ENCODE measurements around the gene NUDT14.
A peak's percentile ranks its signal among the peaks of the same experiment; 100 is the strongest.

The NUDT14 gene

DNA sequence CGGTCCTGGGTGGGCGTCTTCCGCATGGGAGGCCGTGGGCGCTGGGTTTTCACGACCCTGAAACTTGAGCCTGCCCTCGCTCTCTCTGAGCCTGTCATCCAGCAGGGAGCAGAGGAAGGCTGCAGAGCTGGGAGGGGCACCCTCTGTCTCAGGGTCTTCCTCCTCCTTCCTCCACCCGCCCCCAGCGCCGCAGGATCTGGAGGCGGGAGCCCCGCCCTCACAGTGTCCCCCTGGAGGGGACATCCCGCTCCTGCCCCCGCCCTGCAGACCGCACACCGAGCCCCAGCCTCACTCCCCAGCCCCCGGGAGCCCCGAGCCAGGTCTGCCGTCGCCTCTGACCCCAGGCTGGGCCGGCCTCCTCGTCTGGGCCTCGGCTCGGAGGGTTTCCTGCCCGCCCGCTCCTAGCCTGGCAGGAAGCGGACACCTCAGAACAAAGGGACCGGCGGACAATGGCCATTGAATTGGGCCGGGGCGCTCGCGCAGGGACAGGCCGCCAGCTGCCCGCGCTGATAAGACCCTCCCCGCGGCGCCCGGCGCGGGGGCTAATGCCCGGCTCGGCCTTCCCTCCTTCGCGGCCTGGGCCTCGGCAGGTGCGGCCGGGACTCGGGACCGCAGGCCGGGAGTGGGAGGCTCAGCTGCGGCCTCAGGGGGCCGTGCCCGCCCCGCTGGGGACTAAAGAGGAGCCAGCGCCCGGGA, 15.3 kb upstream of the NUDT14 start:
- no peak for DNase-seq

DNA sequence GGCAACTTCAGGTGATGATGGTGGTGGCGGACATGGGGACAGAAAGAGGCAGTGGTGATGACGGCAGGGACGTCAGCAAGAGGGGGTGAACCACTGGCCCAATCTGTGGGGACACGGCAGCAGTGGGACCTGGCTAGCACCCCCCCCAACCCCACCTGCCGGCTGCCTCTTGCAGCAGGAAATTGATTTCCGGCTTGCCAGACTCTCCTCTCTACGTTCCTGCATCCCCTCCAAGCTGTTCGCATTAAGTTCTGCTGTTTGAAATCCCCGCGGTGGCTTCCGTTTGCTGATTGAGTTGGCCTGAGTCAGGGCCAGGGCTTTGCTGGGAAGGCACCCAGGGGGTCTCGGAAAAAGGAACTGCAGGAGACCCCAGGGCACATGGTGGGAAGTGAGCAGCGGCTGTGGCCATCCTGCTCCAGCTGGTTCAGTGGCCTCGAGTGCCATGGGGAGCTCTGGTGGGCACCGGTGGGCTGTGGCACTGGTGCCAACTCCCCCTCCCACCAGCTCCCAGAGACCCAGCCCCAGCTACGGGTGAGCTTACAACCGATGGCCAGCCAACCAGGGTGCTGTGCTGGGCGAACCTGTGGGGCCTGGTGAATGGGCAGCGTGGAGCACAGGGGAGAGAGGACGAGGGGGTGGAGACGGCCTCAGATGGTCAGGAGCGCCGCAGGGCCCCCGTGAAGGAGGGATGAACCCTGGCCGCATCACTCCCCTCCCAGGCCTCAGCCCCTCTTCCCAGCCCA, 14.6 kb upstream of the NUDT14 start:
- no peak for DNase-seq

DNA sequence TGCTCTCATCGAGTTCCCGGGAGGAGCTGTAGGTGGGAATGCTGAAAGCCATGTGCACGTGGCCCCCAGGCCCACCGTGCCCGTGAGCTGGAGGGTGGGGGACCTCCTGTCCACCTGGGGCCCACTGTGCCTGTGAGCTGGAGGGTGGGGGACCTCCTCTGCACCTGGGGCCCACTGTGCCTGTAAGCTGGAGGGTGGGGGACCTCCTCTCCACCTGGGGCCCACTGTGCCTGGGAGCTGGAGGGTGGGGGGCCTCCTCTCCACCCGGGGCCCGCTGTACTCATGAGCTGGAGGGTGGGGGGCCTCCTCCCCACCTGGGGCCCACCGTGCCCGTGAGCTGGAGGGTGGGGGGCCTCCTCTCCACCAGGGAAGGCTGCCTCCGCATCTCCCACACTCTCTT, 13.9 kb upstream of the NUDT14 start:
- no peak for DNase-seq

DNA sequence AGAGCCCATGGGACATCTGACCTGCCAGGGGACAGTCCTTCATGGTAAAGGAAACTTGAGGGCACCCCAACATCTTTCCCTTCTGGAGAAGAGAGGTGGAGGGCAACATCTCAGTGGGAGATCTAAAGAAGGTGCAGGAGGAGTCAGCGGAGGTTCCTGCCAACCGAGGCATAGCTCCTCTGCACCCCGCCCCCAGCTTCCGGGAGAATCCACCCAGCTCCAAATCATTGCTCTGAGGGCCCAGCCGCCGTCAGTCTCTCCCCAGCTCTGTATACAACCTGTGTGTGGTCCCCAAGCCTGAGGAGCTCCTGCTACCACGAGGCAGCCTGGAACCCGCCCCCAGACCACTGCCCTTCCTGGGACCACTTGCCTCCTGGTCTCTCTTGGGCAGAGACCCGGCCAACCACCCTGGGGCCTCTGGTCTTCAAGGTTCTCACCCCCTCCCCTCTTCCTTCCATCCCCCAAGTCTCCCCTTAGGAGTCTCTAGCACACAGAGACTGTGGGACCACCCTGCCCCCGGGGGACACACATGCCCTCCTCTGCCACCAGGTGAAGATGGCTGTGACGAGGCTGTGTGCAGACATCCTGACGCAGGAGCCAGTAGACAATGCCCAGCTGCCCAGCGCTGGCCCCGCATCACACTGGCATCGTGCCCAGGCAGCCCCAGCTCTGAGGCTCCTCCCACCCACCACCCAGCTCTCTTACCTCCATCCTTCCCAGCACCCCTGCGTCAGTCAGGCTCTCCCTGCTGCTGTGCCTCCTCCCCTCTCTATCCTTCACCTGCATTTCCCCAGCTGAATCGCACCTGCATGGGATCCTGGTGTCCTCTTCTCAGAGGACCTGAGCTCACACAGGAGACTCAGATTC, 13.0 kb upstream of the NUDT14 start:
- peak; percentile 66 for DNase-seq

DNA sequence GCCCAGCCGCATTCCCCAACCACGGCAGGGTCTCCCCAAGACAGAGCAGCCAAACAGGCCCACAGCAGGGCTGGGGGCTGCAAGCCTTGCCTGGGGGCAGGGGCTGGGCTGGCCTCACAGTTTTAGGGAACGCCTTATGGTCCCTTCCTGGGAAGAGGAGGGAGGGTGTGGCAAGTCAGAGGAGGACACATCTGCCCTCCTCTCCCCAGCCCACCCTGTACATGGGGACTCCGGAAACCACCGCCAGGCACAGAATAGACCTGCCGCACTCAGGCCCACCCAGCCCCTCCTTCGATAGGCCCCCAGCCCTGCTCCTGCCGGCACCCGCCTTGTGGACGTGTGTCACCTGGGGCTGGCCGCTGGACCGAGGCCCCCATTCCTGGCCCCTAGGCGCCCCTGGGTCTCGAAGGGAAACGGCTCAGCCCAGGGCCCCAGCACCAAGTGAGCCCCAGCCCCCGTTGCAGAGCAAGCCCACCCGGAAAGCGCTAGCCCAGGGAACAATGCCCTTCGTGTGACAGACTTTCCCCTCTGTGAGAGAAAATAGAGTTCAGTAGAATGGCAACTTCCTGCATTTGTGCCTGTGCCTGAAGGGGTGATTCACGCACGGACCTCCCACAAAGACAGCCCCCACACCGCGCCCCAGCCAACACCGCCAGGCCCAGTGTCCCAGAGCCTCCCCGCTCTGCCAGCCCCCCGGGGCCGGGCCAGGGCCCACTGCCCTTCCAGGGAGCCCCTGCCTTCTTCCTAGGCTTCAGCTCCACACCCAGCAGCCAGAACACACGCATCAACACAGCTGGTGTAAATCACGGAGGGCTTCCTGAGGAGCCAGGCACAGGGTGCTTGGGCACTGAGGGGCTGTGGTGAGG, 12.0 kb upstream of the NUDT14 start:
- no peak for DNase-seq

DNA sequence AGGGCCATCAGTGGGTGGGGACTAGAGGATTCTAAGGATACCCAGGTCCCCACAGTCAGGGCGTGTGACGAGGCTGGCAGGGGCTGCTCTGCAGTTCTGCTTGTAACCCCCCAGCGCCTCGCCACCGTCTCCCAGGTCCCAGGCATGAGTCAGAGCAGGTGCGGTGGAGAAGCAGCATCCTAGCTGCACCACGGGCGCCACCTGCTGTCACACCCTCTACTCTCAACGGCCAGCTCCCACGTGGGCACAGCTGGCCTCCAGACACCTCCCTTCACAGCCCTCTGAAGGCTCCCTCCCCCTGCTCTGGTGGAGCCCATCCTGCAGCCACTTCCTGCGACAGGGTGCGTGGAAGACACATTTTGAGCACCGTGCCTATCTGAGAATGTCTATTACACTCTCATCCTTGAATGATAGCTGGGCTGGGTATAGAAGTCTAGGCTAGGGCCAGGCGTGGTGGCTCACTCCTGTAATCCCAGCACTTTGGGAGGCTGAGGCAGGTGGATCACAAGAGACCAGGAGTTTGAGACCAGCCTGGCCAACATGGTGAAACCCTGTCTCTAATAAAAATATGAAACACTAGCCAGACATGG, 6.9 kb upstream of the NUDT14 start:
- DNase-seq: no peak

DNA sequence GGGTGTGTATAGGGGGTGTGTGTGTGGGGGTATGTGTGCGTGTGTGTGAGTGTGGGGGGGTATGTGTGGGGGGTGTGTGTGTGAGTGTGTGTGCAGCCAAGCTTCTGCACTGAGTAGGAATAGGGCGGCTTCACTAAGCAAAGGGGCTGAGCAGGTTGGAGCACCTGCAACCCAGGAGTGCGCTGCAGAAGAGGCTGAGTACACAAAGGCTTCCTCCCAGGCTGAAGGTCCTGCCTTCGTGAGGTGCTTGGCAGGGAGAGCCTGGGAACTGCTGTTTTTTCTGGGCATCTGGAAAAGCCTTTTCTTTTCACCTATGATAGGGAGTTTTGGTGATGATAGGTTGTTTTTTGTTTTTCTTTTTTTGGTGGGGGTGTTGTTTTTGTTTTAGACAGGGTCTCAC, 6.0 kb upstream of the NUDT14 start:
- no peak for DNase-seq

DNA sequence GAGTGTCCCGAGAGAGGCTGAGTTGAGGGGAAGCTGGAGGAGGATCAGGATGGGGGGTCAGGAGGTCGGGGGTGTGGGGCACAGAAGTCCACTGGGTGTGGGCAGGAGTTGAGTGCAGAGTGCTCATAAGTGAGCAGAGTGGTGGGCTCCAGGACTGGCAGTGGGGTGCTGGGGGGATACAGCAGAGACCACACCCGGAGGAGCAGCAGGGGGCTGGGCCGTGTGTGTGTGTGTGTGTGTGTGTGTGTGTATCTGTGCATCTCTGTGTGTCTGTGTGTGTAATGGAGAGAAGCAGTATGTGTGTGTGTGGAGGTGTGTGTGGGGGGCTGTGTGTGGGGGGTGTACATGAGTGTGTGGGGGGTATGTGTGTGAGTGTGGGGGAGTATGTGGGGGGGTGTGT, 4.9 kb upstream of the NUDT14 start:
- no peak for DNase-seq

DNA sequence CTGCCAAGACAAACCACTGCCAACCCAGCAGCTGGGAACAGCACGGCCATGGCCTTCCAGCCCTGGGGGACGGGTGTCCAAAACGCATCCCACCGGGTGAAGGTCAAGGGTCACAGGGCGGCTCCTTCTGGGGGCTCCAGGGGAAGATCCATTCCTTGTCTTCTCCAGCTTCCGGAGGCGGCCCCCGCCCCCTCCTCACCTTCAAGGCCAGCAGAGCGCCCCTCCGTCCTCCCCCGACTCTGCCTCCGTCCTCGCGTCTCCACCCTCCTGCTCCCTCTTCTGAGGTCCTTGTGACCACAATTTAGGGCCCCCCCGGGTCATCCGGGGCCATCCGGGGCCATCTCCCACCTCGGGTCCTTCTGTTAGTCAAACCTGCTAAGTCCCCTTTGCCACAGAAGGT, 3.9 kb upstream of the NUDT14 start:
- DNase-seq: no peak

DNA sequence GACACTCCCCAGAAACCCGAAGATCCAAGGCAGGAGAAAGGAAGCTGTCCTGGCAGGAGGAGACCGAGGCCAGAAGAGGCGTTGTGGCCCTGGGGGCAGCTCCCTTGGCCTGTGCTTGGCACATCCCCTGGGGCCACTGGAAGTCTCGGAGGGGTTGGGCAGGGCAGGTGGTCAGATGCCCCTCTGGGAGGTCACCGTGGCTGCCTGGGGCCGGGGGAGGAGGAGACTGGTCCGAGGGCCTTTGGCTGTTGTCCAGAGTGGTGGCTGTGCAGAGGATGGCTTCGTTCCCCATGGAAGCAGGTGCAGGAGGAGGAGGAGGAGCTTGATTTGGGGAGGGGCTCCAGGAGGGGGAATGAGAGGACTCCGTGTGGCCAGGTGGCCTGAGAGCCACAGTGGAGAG, 3.3 kb upstream of the NUDT14 start:
- DNase-seq: no peak

DNA sequence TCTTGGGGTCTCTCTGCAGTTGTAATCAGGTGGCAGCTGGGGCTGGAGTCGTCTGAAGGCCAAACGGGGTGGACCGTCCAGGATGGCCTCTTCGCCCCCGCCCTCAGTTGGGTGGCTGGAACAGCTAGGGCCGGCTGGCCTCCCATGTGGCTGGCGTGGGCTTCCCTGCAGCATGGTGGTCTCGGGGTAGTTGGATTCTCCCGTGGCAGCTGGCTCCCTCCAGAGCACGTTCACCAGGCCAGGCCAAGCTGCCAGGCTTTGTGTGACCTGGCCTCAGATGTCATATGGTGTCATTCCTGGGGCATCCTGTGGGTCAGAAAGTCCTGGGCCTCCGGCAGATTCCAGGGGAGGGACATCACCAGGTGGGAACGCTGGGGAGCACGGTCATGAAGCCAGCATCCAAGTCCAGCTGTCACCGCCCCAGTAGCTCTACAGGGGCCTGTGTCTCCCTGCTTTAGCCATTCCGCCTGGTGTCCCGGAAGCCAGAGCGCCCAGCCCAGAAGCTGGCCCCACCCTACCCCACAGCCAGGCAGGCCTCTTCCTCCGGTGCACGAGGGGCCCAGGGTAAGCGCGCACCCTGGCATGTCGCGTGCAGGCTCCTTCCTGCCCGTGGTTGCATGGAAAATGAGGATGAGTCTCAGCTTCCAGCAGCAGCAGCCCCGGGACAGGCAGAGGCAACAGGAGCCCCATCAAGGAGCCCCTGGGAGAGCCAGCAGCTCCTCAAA, 1.3 kb upstream of the NUDT14 start:
- no peak for DNase-seq

DNA sequence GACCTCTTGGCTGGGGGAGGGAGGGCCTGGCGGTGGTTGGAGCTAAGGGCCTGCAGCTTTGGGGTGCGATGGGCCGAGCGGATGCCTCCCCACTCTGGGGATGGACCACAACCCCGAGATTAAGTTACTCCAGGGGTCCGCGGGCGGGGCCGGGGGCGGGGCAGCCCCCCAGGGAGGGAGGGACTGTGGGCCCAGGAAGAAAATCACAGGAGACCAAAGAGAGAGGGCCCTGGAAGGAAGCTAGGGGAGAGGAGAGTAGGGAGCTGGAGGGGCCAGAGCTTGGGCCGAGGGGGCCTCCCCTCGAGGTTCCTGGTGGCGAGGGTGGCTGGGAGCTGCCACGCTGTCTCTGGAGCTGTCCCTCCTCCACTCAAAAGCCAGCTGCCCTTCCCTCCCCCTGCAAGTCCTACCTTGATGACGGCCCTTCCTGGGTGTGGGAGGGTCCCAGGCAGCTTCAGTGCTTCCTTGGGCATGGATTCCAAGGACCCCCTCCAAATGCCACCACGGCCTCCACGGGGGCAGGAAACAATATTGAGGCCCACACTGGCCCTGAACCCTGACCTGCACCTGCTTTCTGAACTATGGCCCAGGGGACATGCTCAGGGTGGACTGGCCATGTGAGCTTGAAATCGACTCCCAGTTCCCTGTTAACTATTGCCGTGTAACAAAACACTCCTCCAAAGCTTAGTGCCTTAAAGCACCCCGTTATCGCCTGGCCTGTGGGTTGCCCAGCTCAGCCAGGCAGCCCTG, 610 bp upstream of the NUDT14 start:
- DNase-seq: no peak

DNA sequence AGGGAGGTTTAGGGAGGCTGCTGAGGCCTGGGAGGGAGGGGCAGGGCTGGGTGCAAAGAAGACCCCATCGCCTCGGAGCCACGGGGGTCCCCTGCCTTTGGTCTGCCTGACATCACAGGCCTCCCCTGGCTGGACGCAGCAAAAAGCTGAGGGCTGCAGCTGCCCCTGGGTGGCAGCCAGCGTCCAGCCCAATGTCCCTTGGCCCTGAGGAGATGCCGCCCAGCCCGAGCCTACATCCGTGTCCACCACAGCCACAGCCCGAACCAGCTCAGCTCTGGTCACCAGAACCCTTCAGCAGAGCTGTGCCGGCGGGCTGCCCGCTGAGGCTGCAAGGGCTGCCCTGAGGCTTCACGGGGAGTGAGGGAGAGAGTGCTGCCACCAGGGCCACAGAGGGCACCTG, 1.9 kb downstream of the NUDT14 start:
- DNase-seq: no peak

DNA sequence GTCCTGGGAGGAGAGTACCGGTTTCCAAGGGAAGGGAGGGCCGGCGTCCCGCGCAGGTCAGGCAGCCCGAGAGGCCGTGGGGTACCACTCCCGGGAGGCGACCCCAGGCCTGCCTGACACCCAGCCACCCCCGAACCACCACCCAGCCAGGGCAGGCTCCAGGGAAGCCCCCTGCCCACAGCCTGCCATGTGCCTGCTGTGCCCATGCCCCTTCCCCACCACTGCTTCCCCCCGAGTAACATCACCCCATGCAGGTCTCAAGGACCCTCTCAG, 2.3 kb downstream of the NUDT14 start:
- DNase-seq: no peak

DNA sequence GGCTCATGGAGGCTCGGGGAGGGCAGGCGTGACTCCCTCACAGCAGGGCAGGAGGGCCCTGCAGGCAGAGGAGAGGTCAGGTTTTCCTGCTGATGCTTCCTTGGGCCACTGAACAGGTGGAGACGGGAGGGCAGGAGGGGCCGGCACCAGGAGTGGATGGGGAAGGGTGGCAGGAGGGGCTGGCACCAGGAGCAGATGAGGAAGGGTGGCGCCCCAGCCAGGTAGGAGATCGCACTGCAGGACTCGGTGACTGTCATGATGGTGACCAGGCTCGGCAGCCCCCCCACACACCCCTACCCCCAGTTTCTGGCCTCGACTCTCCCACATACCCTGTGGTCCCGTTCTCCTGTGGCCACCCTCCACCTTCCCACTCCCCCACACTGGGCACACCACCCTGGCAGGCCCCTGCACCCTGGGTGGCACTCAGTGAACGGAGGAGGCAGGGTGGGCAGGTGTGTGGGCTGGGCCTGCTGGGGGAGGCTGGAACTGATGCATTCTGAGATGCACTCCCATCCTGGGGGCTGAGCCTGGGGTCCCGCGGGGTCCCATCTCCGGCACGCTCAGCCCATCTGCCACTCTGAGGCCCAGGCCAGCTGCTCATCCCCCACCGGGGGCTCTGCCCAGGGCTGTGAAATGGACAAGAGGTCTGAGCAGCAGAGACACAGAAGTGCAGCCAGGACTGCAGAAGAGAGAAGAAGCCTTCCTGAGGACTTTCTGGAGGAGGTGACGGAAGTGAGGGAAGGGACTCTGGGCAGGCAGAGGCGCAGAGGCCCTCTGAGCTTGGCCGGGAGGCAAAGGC, 2.8 kb downstream of the NUDT14 start:
- peak; percentile 33 for DNase-seq

DNA sequence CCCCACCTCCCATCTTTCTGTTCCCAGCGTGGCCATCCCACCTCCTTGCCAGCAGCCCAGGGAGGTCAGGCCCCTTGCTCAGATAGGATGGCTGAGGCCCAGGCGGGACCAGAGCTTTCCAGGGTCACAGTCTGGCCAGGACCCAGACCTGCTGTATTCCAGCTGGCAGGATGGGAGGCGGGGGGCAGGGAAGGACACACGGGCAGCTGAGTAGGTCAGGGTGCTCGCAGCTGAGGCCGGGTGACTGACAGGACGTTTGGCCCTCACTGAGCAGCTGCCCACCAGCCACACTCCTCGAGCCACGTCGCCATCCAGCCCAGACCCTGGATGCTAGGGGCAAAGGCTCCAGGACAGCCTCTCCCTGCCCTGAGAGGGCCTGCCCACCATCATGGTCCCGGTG, 4.0 kb downstream of the NUDT14 start:
- DNase-seq: no peak

DNA sequence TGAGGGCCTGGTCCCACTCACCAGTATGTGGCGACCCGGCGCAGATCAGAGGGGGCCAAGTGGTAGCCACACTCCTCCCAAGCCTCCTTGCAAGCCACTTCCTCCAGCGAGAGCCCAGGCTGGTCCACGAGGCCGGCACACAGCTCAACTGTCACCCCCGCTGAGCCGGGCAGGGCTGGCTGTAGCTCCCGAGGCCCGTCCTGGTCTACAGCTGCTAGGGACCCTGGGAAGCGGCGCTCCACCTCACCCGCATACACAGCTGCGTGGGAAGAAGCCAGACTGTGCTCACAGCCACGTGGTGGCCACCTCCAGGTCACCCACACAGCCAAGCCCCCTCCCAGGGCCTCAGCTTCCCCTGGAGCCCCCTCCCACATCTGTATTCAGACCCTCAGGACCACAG, 4.6 kb downstream of the NUDT14 start:
- DNase-seq: no peak

DNA sequence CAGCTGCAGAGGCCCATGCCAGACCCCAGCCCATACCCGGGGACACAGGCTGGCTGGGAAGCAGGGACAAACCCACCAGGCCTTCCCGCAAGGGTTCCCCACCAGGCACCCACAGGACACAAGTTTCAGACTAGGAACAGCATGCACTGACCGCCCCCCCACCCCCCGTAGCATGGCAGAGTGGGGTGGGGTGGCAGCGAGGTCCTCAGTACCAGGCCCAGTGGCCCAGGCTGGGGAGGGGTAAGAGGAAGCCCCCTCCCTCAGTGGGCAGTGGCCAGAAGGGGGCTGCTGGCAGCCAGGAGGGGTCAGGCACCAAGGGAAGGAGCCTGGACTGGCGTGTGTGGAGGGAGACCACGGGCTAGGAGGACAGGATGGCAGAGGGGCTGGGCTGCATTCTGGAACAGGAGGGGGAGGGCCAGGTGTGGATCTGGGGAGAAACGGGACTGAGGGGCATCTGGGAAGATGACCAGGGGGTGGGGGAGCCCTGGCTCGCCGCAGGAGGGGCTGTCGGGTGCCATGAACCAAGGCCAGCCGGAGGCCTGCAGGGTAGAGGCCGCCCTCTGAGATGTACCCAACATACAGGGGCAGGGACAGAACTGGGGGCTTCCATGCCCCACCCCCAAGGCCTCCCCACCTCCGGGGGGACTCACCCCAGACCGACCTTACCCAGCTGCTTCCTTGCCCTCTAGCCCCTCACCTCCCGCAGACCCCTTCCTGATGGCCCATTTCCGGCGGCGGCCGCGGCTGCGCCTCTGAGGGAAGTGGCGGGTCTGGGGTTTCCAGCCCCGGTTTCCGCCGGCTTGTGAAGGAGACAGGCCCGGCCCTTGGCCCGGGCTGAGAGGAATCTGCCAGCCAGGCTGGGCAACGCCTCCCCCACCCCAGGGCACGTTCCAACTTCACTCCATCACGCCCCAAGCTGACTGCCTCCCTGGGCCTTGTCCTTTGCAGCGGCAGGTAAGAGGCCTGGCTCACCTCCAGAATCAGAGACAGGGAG, 6.9 kb downstream of the NUDT14 start:
- DNase-seq: no peak

DNA sequence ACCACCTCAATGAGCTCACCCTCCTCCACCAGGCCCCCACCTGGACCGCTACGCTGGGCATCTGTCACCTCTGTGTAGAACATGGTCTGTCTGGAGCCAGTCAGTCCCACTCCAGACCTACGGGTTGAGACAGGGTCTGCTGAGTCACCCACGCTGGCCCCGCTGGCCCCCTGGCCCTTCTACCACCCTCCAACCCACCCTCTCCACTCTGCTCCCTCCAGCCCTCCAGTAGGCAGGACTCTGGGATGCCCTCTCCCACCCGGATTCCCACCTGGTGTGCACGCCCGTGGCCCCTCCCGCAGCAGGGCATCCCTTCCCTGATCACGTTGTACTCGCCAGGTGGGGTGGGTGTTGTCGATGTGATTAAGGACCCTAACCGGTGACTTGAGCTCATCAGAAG, 8.0 kb downstream of the NUDT14 start:
- DNase-seq: no peak

All from NCI-H2171 treated with DMSO at 0.1 percent for 48 hours (cell line).